HG03354 (cell line): Measurements from ENCODE around the gene CCT6B.
A peak's percentile ranks its signal among the peaks of the same experiment; 100 is the strongest.
"Not testable (repeated sequence)": the region's sequence is repeated elsewhere in the genome, so short reads cannot be mapped to it uniquely, and the experiment has no call there.

Experiments used
- ATAC-seq: cut with Tn5 transposase; IDR thresholded peaks from one replicate; pipeline ENCODE4 v1.9.1; 2021; ENCODE audit warnings: mild to moderate bottlenecking; ENCODE audit not compliant: unreplicated experiment, poor library complexity, severe bottlenecking

CCT6B gene, protein sequence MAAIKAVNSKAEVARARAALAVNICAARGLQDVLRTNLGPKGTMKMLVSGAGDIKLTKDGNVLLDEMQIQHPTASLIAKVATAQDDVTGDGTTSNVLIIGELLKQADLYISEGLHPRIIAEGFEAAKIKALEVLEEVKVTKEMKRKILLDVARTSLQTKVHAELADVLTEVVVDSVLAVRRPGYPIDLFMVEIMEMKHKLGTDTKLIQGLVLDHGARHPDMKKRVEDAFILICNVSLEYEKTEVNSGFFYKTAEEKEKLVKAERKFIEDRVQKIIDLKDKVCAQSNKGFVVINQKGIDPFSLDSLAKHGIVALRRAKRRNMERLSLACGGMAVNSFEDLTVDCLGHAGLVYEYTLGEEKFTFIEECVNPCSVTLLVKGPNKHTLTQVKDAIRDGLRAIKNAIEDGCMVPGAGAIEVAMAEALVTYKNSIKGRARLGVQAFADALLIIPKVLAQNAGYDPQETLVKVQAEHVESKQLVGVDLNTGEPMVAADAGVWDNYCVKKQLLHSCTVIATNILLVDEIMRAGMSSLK

DNA sequence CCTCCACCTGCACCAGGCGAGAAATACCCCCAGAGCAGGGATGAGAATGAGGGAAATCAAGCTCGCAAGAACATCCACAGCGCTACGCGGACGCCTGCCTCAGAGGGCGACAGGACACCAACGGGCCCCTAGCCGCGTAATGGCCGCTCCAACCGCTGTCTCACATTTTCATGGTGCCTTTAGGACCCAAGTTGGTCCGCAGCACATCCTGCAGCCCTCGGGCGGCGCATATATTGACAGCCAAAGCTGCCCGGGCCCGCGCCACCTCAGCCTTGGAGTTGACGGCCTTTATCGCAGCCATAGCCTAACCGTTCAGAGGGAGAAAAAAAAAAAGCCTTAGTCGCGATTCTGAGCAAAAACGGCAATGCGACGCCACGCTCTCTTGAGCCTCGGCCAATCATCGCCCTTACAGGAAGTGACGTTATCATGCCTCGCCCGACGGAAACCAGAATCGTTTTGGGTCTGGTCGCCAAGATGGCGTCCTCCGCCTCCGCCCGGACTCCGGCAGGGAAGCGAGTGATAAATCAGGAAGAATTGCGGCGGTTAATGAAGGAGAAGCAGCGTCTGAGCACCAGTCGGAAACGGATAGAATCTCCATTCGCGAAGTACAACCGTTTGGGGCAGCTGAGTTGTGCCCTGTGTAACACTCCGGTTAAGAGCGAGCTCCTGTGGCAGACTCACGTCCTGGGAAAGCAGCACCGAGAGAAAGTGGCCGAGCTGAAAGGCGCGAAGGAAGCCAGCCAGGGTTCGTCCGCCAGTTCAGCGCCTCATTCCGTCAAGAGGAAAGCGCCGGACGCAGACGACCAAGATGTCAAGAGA is at the start of gene CCT6B, which contains the start of gene ZNF830:
CCT6B (minus strand) TSS at position 368 of the 819 bp plus-strand sequence; CDS start at position 301, 67 bp downstream.
ZNF830 (plus strand) TSS at position 448 of the 819 bp plus-strand sequence; CDS start at position 475, 27 bp downstream.
- ATAC-seq = peak; percentile 93

DNA sequence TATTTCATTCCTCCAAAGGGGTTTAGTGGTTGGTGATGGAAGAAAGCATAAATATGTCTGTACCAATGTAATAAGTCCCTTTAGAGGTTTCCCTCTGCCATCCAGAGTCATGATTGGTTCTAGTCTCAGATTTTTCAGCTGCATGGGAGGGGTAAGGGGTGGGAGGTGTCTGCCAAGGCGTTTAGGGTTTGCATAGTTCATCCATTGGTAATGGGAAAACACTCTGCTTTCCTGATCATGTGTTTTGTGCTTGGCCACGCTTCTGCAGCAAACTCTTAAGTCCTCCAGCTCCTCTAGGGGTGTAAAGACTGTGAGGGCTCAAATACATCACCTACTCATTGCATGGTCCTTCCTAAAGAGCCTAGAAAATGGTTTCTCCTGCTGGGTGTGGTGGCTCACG is 48.8 kb upstream of the CCT6B start:
- no peak for ATAC-seq

DNA sequence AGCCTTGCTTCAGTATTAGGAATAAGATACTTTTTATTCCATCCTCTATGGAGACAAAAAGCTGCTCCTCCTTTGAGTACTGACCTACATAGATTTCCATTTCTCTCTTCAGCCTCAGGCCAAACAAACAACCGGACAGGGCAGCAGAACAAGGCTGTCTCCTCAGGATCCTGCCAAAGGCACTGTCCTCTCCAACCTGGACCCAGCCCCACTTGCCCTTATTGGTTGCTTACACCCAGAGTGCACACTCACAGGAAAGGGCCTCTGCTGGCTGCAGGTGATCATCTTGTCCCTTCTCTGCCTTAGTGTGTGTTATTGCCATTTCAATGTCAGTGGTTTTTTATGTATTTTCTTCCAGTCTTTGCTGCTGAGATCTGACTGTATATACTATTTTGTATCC is 45.7 kb upstream of the CCT6B start:
- no peak for ATAC-seq

DNA sequence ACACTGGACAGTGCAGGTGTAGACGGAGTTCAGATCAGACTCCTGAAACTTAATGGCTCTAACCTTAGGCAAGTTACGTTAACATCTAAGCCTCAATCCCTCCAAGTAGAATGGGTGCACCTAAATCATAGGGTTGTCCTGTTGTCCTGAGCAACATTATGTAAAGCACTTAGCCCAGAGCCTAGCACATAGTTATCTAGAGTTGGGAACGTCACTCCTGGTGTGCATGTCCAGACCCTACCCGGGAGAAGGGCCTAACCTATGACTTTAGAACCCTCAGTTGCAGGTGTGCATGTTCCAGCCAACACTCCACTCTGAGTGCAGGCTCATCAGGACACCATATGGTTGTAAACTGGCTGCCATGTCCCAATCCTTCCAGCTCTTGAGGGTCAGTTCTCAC is 45.1 kb upstream of the CCT6B start:
- ATAC-seq = no peak

DNA sequence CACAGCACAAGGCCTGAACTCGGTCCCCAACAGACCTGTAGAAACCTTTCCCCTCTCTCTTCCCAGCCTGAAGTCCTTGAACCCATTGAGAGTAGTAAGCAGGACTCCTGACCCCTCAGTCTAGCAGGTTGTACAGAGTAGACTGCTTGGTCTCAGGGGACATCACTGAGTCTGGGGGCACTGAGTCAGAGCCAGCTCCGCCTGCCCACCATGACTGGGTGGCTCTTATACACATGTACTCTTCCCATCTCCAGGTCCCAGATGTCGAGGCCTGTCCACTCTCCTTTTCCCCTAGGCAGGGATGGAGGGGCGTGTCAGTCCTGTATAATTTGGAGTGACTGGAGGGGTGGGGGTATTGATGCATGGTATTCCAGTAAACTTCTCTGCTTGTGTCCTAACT is 42.5 kb upstream of the CCT6B start:
- ATAC-seq = no peak

DNA sequence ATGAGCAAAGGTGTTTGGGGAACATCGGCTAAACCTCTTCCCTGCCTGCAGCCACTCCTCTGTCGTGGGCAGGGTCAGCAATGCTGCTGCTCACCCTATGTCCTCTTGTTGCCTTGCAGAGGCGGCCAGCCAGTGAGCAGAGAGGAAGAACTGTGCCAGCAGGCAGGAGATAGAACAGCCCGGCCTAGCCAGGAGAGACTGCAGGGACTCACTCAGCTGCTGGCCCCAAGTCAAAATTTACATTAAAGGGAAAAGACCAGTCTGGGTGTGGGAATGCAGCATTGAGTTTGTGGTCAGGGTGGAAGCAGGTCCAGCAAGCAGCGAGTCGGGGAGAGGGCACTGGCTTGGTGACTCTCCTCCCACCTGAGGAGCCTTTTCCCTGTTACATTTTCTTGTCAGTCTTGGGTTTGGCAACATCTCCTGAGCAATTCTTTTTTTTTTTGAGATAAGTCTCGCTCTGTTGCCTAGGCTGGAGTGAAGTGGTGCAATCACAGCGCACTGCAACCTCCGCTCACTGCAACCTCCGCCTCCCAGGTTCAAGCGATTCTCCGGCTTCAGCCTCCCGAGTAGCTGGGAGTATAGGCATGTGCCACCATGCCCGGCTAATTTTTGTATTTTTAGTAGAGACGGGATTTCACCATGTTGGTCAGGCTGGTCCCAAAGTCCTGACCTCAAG is 41.8 kb upstream of the CCT6B start:
- no peak for ATAC-seq

DNA sequence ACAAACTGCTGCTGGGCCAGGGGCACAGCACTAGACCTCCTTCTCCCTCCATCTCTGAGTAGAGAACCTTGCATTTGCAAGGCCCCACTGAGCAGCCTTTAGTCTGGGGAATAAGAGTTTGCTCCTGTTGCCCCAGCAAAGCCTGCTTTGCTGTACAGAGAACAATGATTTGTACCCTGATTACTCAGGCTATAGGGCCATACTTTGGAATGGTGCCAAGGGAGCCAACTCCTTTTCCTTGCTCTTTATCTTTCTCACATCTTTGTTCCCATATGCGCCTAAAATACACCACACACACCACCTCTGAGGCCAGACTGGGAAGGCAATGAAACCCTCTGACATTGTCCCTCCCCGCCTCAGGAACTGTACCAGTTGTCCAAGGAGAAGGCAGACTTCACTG is 40.3 kb upstream of the CCT6B start:
- no peak for ATAC-seq

DNA sequence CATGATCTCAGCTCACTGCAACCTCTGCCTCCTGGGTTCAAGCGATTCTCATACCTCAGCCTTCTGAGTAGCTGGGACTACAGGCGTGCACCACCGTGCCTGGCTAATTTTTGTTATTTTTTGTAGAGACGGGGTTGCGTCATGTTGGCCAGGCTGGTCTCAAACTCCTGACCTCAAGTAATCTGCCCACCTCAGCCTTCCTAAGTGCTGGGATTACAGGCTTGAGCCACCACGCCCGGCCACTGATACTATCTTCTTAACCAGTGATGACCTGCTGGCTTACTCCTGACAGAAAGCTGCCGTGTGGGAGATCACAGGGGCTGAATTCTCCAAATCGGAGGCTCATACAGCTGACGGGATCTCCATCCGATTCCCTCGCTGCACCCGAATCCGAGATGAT is 39.7 kb upstream of the CCT6B start:
- ATAC-seq = not testable (repeated sequence)

DNA sequence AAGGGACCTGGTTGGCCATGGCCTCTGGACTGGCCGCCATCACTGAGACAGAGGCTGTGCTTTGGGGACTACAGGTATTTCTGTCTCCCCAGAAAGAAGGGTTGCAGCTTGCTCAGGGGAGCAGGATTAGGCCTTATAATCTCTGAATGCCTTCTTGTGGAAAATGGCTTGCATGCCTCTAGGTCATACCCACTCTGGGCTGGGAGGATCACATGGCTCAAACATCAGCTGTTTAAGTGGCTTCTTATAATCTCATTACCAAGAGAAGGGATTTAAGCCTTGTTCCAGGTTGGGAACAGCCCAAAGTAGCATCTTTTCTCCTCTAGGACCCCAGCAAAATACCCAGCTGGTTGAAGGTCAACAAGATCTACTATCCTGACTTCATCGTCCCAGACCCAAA is 38.2 kb upstream of the CCT6B start:
- ATAC-seq = no peak

DNA sequence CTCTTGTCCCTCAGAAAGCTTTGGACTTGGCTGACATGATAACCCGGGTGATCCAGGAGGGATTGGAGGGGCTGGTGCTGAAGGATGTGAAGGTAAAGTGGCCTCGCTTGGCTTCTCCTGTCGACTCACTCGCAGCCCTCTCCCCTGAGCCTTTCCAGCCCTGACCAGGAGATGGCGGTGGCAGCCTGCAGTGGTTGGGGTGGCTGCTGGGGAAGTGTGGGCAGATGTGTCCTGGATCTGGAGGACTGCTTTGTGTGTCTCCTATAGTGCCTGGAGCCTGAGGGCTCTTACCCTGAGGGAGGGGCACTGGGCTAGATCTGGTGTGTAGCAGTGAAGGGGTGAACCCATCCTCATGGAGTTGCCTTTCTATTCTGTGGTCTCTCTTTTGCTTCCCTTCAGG is 36.9 kb upstream of the CCT6B start:
- ATAC-seq = peak; percentile 67

DNA sequence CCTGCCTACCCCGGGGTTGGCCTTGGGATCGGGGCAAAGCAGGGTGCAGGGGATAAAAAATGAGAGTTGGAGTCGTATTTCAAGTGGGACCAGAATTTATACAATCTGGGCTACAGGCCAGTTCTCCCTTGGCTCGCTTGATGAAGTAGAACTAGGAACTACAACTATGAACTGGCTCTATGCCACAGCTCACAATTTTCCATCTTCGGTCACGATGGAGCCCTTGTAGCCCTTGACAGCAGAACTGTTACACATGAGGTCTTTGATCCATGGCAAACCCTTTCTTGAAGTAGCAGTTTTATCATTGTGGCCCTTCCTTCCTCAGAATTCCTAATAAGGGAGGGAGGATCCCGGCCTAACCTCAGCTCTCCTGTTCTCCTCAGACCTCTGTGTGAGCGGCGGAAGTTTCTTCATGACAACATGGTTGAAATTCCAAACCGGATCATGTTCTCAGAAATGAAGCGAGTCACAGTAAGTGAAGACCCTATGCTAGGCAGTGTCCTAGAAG is 36.1 kb upstream of the CCT6B start:
- ATAC-seq = no peak

DNA sequence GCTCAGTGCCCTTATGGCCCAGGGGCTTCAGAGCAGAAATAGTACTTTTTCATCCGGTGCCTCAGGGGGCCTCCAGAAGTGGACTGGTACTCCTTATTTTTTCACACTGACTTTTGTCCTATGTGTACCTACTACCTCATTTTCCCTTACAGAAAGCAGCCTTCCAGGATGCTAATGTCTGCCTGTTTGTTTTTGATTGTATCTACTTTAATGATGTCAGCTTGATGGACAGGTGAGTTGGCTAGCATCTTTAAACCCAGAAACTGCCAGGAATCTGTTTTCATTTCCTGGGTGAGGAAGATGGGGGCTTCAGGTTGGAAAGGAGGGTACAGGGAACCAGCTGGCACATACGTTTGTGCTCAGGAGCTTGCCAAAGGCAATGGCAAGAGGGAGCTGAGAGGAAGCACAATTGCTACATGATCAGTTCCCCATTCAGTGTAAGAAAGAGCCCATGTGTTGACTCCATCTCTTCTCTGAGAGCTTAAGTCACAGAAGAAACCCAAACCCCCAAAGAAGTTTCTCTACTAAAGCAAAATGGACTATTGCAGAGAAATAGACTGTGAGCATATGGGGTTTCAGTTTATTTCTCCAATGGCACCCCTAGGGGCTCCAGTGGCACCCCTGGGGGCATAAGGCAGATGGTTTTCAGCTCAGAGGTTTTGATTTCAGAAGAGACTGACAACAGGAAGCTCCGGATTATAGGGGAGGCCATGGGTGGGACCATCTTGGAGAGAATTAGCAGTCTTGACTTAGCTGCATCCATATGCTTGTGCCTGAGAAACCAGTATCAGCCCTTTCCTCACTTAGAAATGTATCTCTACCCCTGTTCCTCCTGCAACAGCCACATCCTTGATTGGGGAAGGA is 35.4 kb upstream of the CCT6B start:
- no peak for ATAC-seq

DNA sequence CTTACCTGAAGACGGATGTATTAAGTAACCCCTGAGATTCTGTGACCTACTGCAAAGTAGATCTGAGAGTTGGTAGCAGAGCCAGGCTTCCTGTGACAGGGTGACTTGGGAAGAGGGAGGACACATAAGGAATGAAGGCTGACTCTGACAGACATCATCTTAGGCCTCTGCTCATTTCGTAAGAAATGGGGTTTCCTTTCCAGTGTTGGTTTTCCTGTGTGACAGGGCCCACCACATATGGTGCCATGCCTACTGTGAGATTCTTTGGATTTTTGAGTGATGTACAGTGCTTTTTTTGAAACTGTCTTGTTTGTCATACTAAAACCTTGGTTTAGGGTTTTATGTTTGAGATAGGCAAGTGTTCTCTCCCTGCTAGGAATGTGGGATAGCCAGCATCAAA is 31.8 kb upstream of the CCT6B start:
- no peak for ATAC-seq

DNA sequence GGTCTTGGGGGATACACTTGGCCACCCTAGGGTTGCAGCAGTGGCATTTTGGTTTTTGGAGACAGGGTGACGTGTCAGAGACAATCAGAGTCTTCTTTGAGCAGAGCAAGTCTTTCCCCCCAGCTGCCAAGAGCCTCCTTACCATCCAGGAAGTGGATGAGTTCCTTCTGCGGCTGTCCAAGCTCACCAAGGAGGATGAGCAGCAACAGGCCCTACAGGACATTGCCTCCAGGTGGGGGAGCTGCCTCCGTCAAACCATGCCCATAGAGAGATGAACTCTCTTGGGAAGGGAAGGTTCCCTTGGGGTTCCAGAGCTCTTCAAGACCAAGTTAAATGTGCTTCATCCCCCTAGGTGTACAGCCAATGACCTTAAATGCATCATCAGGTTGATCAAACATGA is 30.3 kb upstream of the CCT6B start:
- no peak for ATAC-seq

DNA sequence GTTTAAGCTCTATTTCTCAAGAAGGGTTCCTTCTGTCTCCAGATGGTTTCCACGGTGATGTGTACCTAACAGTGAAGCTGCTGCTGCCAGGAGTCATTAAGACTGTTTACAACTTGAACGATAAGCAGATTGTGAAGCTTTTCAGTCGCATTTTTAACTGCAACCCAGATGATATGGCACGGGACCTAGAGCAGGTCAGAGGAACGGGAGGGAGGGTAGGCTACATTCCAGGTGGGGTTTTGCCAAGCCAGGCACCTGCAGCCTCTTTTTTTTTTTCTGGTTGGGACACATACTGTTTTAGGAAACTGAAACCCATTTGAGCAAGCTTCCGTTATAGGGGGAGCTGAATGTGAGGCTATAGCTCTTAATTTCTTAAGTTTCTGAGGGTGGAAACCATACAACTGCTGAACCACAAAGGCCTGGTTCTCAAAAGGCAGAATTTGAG is 29.7 kb upstream of the CCT6B start:
- no peak for ATAC-seq

DNA sequence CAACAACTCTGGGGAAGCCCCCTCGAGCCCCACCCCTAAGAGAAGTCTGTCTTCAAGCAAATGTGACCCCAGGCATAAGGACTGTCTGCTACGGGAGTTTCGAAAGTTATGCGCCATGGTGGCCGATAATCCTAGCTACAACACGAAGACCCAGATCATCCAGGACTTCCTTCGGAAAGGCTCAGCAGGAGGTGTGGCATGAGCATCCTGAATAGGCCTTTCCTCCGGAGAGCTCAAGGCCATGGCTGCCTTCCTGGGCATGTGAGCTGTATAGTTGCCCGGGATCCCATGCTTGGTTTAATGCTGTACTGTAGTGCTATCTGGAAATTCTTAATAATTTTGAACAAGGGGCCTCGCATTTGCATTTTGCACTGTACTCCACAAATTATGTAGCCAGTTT is 28.2 kb upstream of the CCT6B start:
- no peak for ATAC-seq

DNA sequence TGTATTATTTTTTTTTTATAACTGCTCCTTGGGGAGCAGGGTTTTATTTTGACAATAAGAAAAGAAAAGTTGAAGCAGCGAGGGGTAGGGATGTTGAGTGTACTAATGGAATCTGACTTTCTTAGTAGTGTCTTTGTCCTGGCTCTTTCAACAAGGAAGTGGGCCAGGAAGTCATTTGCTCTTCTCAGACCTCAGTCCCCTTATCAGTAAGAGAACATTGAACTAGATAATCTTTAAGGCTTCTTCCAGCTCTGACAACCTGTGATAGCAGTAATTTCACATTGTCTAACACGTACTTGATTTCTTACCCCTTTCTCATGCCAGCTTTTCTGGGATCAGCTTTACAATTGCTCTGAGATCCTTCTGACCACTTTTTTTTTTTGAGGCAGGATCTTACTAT is 27.4 kb upstream of the CCT6B start:
- ATAC-seq = no peak

DNA sequence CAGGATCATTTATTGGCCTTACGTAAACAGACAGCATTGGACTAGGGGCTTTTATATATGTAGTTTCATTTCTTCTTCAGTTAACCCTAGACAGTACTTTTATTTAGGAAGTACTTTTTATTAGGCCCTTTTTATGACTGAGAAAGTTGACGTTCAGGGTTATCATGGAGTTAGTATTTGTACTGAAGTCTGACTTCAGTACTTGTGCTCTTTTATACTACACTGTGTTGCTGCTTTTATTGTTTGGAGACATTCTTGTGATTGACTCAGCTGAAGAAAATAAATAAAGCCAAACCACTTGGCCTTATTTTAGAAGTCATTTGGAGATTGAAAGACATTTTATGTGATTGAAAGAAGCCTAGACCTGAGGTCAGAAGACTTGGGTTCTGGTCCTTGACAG is 26.0 kb upstream of the CCT6B start:
- no peak for ATAC-seq
